Large intestine (tissue), 3 donors: Measurements from ENCODE around the gene NRG3. TPM values are rescaled to one million over a fixed set of nuclear protein-coding genes. Genes with fewer than 3 reads are reported as not detected.

ENCODE experiments used
- DNase-seq, 2 donors: peaks; one replicate each; pipeline versions ENCODE4 v3.0.0 to v3.0.0-alpha.2; 2013
- H3K27ac ChIP-seq: one replicate; pipeline ENCODE4 v1.5.1; 2013; ENCODE audit warnings: low read length
- H3K27me3 ChIP-seq: 2 replicates; pipeline ENCODE4 v1.6.1; 2013; ENCODE audit warnings: low read length; ENCODE audit not compliant: control insufficient read depth, insufficient read depth
- H3K36me3 ChIP-seq: 2 replicates; pipeline ENCODE4 v1.6.1; 2013; ENCODE audit warnings: low read length; ENCODE audit not compliant: control insufficient read depth, insufficient read depth
- H3K4me1 ChIP-seq: one replicate; pipeline ENCODE4 v1.6.1; 2013; ENCODE audit warnings: low read length; ENCODE audit not compliant: control insufficient read depth, insufficient read depth
- H3K4me3 ChIP-seq: one replicate; pipeline ENCODE4 v1.5.1; 2013; ENCODE audit warnings: low read length
- H3K9me3 ChIP-seq: one replicate; pipeline ENCODE4 v1.6.1; 2013; ENCODE audit warnings: mild to moderate bottlenecking, low read depth, low read length, moderate library complexity; ENCODE audit not compliant: control insufficient read depth
- WGBS: methylation state at CpG from one replicate; pipeline ENCODE4 v1.1.5; 2013; ENCODE audit warnings: low lambda C conversion rate; ENCODE audit not compliant: insufficient coverage; 5-methylcytosine and 5-hydroxymethylcytosine counted together
- polyA plus RNA-seq: library from polyadenylated mRNA; unstranded; fragments of 120-200 nt; gene quantifications from one replicate; pipeline ENCODE4 v1.2.1, GENCODE V29; 2013

NRG3 gene
- polyA plus RNA-seq, 1 donor: 0.96 TPM

GRCh38 chr10:82796510-82796909 lies 921.5 kb downstream of the NRG3 start:
- Histone ChIP-seq H3K27me3 (no peaks in the 10 kb centered on the region), H3K4me3 (no peak overlapping the region), H3K4me1 (no peaks in the 10 kb centered on the region), H3K36me3 (no peaks in the 10 kb centered on the region), H3K27ac (no peak overlapping the region), H3K9me3 (no peaks in the 10 kb centered on the region)
- DNase-seq: no peak

DNA sequence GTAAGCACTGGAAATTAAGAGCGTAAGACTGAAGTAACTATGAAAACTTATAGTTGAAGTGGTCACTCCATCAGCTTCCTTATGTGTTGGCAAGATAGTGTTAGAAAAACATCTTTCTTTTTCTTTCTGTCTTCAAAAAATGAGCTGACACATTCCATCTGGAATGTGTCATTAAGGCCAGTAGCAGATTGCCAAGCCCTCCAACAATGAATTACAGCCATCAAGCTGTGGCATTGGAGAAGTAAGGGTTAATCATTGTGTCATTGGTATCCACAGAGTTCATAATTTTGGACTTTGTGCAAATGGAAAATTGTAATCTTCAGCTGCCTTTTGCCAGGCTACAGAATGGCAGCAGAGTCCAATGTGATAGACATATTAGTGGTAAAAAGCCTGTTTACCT lies 926.3 kb downstream of the NRG3 start:
- Histone ChIP-seq H3K4me3 (no peak overlapping the region), H3K36me3 (no peaks in the 10 kb centered on the region), H3K9me3 (no peaks in the 10 kb centered on the region), H3K4me1 (no peaks in the 10 kb centered on the region), H3K27me3 (no peaks in the 10 kb centered on the region), H3K27ac (no peak overlapping the region)
- peak in 1 of 2 donors; percentile 13 for DNase-seq
- WGBS: 80% methylated on average over 1 of the region's 1 CpG

- WGBS: no CpG with 5 or more reads among the region's 1 CpG
These were observed 936.6 kb downstream of the NRG3 start for GRCh38 chr10:82811621-82812020.

GRCh38 chr10:82813856-82814255 lies 938.9 kb downstream of the NRG3 start:
- Histone ChIP-seq H3K27ac (no peak overlapping the region), H3K4me3 (no peak overlapping the region), H3K36me3 (no peaks in the 10 kb centered on the region), H3K4me1 (no peaks in the 10 kb centered on the region), H3K9me3 (no peaks in the 10 kb centered on the region), H3K27me3 (no peaks in the 10 kb centered on the region)
- peak; percentile 4 to 37 for DNase-seq
- WGBS: no CpG with 5 or more reads among the region's 5 CpGs

More at GRCh38 chr10:82811621-82812020, 936.6 kb downstream of the NRG3 start:
- Histone ChIP-seq H3K36me3 (no peaks in the 10 kb centered on the region), H3K9me3 (no peaks in the 10 kb centered on the region), H3K27ac (no peak overlapping the region), H3K27me3 (no peaks in the 10 kb centered on the region), H3K4me1 (no peaks in the 10 kb centered on the region), H3K4me3 (no peak overlapping the region)
- DNase-seq: no peak

DNA sequence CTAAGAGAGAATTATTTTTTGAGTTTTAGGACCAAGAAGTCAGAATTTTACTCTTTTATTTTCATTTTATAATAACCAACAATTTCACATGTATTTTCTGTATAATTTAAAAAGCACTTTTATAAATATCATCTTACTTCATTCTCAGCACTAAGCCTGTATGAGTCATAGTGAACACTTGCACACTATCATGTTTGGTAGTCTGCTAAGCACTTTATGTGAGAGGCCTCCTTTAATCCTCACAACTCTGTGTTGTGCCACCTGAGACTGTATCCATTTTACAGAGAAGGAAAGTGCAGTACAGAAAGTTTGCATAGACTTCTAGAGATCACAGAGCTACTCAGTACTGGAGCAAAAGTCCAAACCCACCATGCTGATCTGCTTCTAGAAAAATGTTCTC lies 939.6 kb downstream of the NRG3 start:
- no peaks in the 10 kb centered on the region for H3K36me3 ChIP-seq
- no peaks in the 10 kb centered on the region for H3K4me1 ChIP-seq
- DNase-seq: no peak
- H3K4me3 ChIP-seq: no peak overlapping the region
- no peak overlapping the region for H3K27ac ChIP-seq
- no peaks in the 10 kb centered on the region for H3K9me3 ChIP-seq
- no peaks in the 10 kb centered on the region for H3K27me3 ChIP-seq

DNA sequence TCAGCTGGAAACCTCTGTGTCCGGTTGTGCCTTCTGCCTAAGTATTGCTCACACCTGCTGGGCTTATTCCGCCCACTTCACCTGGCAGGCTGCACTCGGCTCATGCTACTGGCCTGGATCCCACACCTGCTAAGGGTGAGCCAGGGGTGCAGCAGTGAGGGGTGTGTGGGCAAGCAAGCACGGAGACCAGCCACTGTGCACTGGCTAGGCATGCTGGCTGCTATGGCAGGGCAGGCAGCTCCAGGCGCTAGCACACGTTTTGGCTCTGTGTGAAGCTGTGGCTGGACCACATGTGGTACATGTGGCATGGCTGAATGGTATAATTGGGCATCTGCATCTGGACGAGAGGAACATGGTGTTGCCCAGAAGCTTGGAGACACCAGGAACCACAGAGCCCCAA lies 940.7 kb downstream of the NRG3 start:
- Histone ChIP-seq H3K9me3 (no peaks in the 10 kb centered on the region), H3K4me1 (no peaks in the 10 kb centered on the region), H3K27me3 (no peaks in the 10 kb centered on the region), H3K27ac (no peak overlapping the region), H3K36me3 (no peaks in the 10 kb centered on the region), H3K4me3 (no peak overlapping the region)
- DNase-seq: no peak
- WGBS: no CpG with 5 or more reads among the region's 7 CpGs

- no peak overlapping the region for H3K27ac ChIP-seq
- DNase-seq: no peak
- no CpG with 5 or more reads among the region's 6 CpGs for WGBS
- H3K27me3 ChIP-seq: no peaks in the 10 kb centered on the region
- no peaks in the 10 kb centered on the region for H3K4me1 ChIP-seq
- no peaks in the 10 kb centered on the region for H3K36me3 ChIP-seq
- no peaks in the 10 kb centered on the region for H3K9me3 ChIP-seq
- no peak overlapping the region for H3K4me3 ChIP-seq
These were observed 942.9 kb downstream of the NRG3 start for GRCh38 chr10:82817676-82818422.

GRCh38 chr10:82821043-82821442 lies 946.0 kb downstream of the NRG3 start:
- no peak overlapping the region for H3K27ac ChIP-seq
- no peaks in the 10 kb centered on the region for H3K36me3 ChIP-seq
- DNase-seq: no peak
- no peaks in the 10 kb centered on the region for H3K4me1 ChIP-seq
- 80% methylated on average over 1 of the region's 2 CpGs for WGBS
- no peak overlapping the region for H3K4me3 ChIP-seq
- H3K9me3 ChIP-seq: no peaks in the 10 kb centered on the region
- no peaks in the 10 kb centered on the region for H3K27me3 ChIP-seq

DNA sequence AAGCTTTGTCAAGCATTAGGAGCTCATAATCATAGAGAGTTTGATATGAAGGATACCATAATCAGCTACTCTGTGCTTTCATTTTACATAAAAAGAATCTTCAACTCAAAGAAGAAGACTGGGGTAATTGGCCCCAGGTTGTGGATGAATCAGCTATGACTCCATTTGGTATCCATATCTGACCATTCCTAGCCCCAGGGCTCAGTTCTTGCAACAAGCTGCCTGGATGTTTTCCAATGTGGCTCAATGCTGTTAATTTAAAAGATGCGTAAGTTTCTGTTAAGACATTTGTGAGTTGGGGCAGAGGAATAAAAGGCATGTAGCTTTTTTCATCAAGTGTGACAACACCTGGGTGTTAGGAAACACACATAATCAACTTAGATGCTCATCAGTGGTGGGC lies 951.1 kb downstream of the NRG3 start:
- Histone ChIP-seq H3K4me1 (no peaks in the 10 kb centered on the region), H3K27ac (no peak overlapping the region)
- 100% methylated on average over 1 of the region's 1 CpG for WGBS

GRCh38 chr10:82827901-82828300 lies 952.9 kb downstream of the NRG3 start:
- Histone ChIP-seq H3K9me3 (no peaks in the 10 kb centered on the region), H3K4me3 (no peak overlapping the region), H3K27me3 (no peaks in the 10 kb centered on the region), H3K27ac (no peak overlapping the region), H3K36me3 (no peaks in the 10 kb centered on the region), H3K4me1 (no peaks in the 10 kb centered on the region)
- DNase-seq: no peak
- 100% methylated on average over 1 of the region's 4 CpGs for WGBS

More for the DNA sequence above, 951.1 kb downstream of the NRG3 start:
- Histone ChIP-seq H3K9me3 (no peaks in the 10 kb centered on the region), H3K27me3 (no peaks in the 10 kb centered on the region), H3K4me3 (no peak overlapping the region), H3K36me3 (no peaks in the 10 kb centered on the region)
- DNase-seq: no peak

GRCh38 chr10:82847242-82847641 lies 972.2 kb downstream of the NRG3 start:
- H3K4me1 ChIP-seq: no peaks in the 10 kb centered on the region
- H3K27me3 ChIP-seq: no peaks in the 10 kb centered on the region
- H3K9me3 ChIP-seq: no peaks in the 10 kb centered on the region
- H3K4me3 ChIP-seq: no peak overlapping the region
- H3K27ac ChIP-seq: no peak overlapping the region
- H3K36me3 ChIP-seq: no peaks in the 10 kb centered on the region
- 100% methylated on average over 1 of the region's 3 CpGs for WGBS
- DNase-seq: no peak
